Dendritic cell treated with granulocyte-macrophage colony-stimulating factor and Interleukin-4, amounts not matched to agents 40 ng/mL and 50 ng/mL, for 4 days (primary cell): ENCODE results near the gene PLEKHM2.
A peak's percentile ranks its signal among the peaks of the same experiment; 100 is the strongest.

Experiments used
- H3K27ac Mint-ChIP-seq: one replicate; pipeline ENCODE4 v1.8.0; 2022; ENCODE audit warnings: mild to moderate bottlenecking, mixed read lengths
- H3K27me3 Mint-ChIP-seq: one replicate; pipeline ENCODE4 v1.8.0; 2022; ENCODE audit warnings: mild to moderate bottlenecking, mixed read lengths
- H3K36me3 Mint-ChIP-seq: one replicate; pipeline ENCODE4 v1.8.0; 2022; ENCODE audit warnings: low read depth, mixed read lengths
- H3K4me1 Mint-ChIP-seq: one replicate; pipeline ENCODE4 v1.8.0; 2022; ENCODE audit warnings: low read depth, mixed read lengths
- H3K4me3 Mint-ChIP-seq: one replicate; pipeline ENCODE4 v1.8.0; 2022; ENCODE audit warnings: mild to moderate bottlenecking, moderate library complexity, mixed read lengths
- H3K9me3 Mint-ChIP-seq: one replicate; pipeline ENCODE4 v1.8.0; 2022; ENCODE audit warnings: mixed read lengths
- intact Hi-C: fragments of 100-400 bp; cut with micrococcal nuclease; formaldehyde crosslinking; loops from one replicate; pipeline ENCODE4 v1.15.0; 2022

PLEKHM2 gene

GRCh38 chr1:15728937-15729657 is 45.0 kb downstream of the PLEKHM2 start:
- Mint-ChIP-seq H3K27me3 (no peaks in the 10 kb centered on the region), H3K27ac (no peak overlapping the region), H3K9me3 (no peaks in the 10 kb centered on the region), H3K4me3 (no peak overlapping the region), H3K36me3 (peaks cover 100% of the 10 kb centered on the region), H3K4me1 (no peaks in the 10 kb centered on the region)
- intact Hi-C loops: no loop called here

DNA sequence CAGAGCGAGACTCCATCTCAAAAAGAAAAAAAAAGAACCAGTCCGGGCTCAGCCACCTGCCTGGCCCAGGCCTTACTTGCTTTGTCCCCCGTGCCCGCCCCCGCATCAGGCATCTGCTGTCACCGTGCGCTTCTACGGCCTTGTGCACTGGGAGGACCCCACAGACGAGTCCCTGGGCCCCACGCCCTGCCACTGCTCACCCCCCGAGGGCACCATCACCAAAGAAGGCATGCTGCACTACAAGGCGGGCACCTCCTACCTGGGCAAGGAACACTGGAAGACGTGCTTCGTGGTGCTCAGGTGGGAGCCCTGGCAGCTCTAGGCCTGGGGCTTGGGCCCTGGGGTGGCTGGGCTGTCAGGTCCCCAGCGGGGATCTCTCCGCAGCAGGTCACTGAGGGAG is 46.3 kb downstream of the PLEKHM2 start:
- no peaks in the 10 kb centered on the region for H3K9me3 Mint-ChIP-seq
- H3K4me3 Mint-ChIP-seq: no peak overlapping the region
- peaks cover 100% of the 10 kb centered on the region for H3K36me3 Mint-ChIP-seq
- H3K27me3 Mint-ChIP-seq: no peaks in the 10 kb centered on the region
- intact Hi-C loops: no loop called here
- no peaks in the 10 kb centered on the region for H3K4me1 Mint-ChIP-seq
- no peak overlapping the region for H3K27ac Mint-ChIP-seq

GRCh38 chr1:15730936-15731335 is 46.8 kb downstream of the PLEKHM2 start:
- H3K27ac Mint-ChIP-seq: no peak overlapping the region
- intact Hi-C loops: no loop called here
- H3K4me3 Mint-ChIP-seq: no peak overlapping the region
- no peaks in the 10 kb centered on the region for H3K27me3 Mint-ChIP-seq
- no peaks in the 10 kb centered on the region for H3K4me1 Mint-ChIP-seq
- peaks cover 100% of the 10 kb centered on the region for H3K36me3 Mint-ChIP-seq
- H3K9me3 Mint-ChIP-seq: no peaks in the 10 kb centered on the region

- Mint-ChIP-seq H3K4me3 (no peak overlapping the region), H3K4me1 (no peaks in the 10 kb centered on the region), H3K27me3 (no peaks in the 10 kb centered on the region), H3K9me3 (no peaks in the 10 kb centered on the region), H3K36me3 (peaks cover 96% of the 10 kb centered on the region), H3K27ac (no peak overlapping the region)
- intact Hi-C loops: no loop called here
Measured at GRCh38 chr1:15731735-15732685, 47.9 kb downstream of the PLEKHM2 start.

GRCh38 chr1:15732686-15733081 is 48.6 kb downstream of the PLEKHM2 start:
- H3K36me3 Mint-ChIP-seq: peaks cover 91% of the 10 kb centered on the region
- H3K4me3 Mint-ChIP-seq: no peak overlapping the region
- H3K4me1 Mint-ChIP-seq: no peaks in the 10 kb centered on the region
- no peak overlapping the region for H3K27ac Mint-ChIP-seq
- H3K9me3 Mint-ChIP-seq: no peaks in the 10 kb centered on the region
- no peaks in the 10 kb centered on the region for H3K27me3 Mint-ChIP-seq
- intact Hi-C loops: no loop called here

DNA sequence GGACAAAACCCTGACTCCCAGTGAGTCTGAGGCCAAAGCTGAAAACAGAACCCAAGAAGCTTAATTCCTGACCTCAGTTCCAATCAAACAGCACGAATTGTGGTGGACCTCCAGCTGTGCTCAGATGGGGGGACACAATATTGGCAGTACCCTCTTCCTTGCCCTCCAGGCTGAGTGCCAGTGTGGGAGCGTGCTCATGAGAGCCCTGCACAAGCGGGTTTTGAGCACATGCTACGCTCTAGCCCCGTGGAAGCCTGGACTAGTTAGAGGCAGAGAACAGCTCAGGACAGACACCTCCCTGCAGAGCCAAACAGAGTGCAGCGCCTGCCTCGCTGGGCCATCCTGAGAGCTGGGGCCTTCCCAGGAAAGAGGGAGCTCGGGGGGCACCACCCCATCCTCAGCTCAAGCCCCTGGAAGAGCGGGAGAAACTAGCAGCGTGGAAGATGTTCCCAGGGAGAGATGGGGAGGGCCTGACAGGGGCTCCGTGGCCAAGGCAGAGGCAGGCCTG is 49.2 kb downstream of the PLEKHM2 start:
- intact Hi-C loops: no loop called here
- H3K36me3 Mint-ChIP-seq: peaks cover 91% of the 10 kb centered on the region
- no peak overlapping the region for H3K4me3 Mint-ChIP-seq
- H3K27me3 Mint-ChIP-seq: no peaks in the 10 kb centered on the region
- no peak overlapping the region for H3K27ac Mint-ChIP-seq
- H3K4me1 Mint-ChIP-seq: peaks cover under 1% of the 10 kb centered on the region
- no peaks in the 10 kb centered on the region for H3K9me3 Mint-ChIP-seq

DNA sequence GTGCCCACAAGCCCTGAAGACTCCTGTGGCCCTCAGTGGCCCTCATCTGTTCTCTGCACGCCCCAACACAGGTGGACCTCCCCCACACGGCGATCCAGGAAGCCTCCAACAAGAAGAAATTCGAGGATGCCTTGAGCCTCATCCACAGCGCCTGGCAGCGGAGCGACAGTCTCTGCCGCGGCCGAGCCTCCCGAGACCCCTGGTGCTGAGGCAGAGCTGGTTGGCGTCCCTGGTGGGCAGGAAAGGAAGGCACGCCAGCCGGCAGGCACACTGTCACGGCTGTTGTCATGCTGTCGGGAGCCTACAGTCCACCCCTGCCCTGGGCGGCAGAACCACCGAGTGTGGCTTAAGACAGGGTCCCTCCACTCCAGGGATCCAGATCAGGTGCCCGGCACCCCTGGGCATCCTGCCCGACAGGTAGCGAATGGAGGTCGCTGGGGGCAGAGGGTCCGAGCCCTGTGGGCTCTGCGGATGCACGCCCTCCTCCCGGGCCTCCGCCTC is 49.7 kb downstream of the PLEKHM2 start:
- intact Hi-C loops: no loop called here
- Mint-ChIP-seq H3K4me1 (peaks cover 5% of the 10 kb centered on the region), H3K27ac (no peak overlapping the region), H3K36me3 (peaks cover 91% of the 10 kb centered on the region), H3K27me3 (no peaks in the 10 kb centered on the region), H3K9me3 (no peaks in the 10 kb centered on the region), H3K4me3 (no peak overlapping the region)

- intact Hi-C loops: no loop called here
- Mint-ChIP-seq H3K9me3 (no peaks in the 10 kb centered on the region), H3K27ac (no peak overlapping the region), H3K36me3 (peaks cover 91% of the 10 kb centered on the region), H3K4me1 (peaks cover 7% of the 10 kb centered on the region), H3K27me3 (no peaks in the 10 kb centered on the region), H3K4me3 (no peak overlapping the region)
Measured at GRCh38 chr1:15734296-15734695, 50.2 kb downstream of the PLEKHM2 start.

DNA sequence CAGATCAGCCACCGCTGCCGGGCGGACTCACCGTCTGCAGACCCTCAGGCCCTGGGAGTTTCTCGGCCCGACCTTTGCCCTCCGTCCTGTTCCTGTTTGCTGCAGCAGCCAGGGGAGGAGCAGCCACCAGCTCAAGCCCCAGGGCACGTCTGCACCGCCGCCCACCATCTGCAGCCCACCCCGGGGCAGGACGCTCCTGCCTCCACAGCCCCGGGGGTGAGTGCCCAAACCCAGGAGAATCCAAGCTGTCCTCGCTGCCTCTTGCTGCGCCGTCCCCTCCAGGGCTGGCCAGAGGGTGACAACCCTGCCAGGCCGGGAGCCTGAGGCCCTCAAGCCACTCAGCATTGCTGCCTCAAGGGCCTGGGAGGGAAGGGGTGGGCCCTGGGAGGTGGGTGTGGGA is 50.8 kb downstream of the PLEKHM2 start:
- H3K9me3 Mint-ChIP-seq: no peaks in the 10 kb centered on the region
- H3K4me3 Mint-ChIP-seq: no peak overlapping the region
- no peaks in the 10 kb centered on the region for H3K27me3 Mint-ChIP-seq
- peaks cover 7% of the 10 kb centered on the region for H3K4me1 Mint-ChIP-seq
- intact Hi-C loops: no loop called here
- H3K36me3 Mint-ChIP-seq: peaks cover 91% of the 10 kb centered on the region
- H3K27ac Mint-ChIP-seq: no peak overlapping the region

DNA sequence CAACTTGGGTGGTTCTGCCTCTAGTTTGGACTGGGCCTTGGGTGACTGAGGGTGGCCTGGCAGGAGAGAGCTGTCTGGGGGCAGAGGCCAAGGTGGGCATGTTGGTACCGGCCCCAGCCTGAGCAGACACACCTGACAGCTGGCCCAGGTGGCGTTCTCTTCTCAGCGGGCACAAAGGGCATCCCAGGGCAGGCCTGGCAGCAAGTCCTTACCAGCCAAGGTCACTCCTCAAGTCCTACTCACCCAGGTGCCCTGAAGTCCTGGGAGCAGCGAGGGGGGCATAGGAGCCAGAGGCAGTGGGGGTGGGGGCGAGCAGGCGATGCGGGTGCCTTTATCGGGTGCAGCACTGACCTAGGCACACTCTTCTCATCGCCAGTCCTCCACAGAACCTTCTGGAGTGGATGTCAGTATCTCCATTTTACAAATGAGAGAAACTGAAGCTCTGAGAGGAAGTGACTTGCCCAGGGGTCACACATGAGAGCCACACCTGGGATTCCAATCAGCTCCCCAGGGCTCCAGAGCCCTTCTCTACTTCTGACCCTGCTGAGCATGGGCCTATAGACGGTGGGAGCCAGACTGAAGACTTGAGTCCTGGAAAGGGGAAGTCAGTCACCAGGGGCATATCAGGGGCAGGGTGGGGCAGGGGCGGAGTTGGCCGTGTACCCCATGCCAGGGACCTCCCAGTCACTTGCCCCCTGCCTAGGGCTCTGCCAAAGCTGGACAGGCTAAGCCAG is 51.4 kb downstream of the PLEKHM2 start:
- Mint-ChIP-seq H3K27ac (peak overlapping the region; percentile 22), H3K27me3 (no peaks in the 10 kb centered on the region), H3K4me3 (no peak overlapping the region), H3K4me1 (peaks cover 7% of the 10 kb centered on the region), H3K36me3 (peaks cover 86% of the 10 kb centered on the region), H3K9me3 (no peaks in the 10 kb centered on the region)
- intact Hi-C loops: no loop called here

DNA sequence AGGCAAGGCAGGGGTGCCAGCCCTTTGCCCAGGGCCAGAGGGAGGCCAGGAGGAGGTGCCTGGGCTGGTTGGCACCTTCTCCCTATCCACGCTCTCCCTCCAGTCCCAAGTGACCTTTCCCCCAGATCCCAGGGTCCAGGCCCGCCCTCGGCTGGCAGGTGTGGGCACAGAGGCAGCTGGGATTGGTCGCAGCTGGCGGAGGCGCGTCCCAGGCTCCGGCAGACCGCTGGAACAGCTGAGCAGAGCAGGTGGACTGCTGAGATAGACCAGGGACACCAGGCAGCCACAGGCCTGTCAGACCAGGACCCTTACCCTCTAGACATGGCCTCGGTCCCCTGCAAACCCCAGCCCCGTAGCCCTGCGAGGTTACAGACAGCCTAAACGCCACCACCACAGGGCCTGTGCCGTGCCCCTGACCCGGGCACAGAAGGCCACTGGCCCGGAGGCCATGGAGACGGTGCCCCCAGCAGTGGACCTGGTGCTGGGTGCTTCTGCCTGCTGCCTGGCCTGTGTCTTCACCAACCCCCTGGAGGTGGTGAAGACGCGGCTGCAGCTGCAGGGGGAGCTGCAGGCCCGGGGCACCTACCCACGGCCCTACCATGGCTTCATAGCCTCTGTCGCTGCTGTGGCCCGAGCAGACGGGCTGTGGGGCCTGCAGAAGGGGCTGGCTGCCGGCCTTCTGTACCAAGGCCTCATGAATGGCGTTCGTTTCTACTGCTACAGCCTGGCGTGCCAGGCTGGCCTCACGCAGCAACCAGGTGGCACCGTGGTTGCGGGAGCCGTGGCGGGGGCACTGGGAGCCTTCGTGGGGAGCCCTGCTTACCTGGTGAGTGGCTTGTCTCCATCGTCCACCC is 52.1 kb downstream of the PLEKHM2 start, which contains the start of gene SLC25A34:
Gene SLC25A34 (plus strand): TSS at position 221 of the 854 bp plus-strand sequence. CDS start 228 bp downstream, at position 449.
- peak within 1 kb of the TSS; percentile 38 for H3K27ac Mint-ChIP-seq
- intact Hi-C loops: no loop called here
- H3K9me3 Mint-ChIP-seq: no peaks in the 10 kb centered on the region
- no peak within 1 kb of the TSS for H3K4me3 Mint-ChIP-seq
- H3K4me1 Mint-ChIP-seq: peaks cover 10% of the 10 kb centered on the region
- peaks cover 78% of the 10 kb centered on the region for H3K36me3 Mint-ChIP-seq
- no peaks in the 10 kb centered on the region for H3K27me3 Mint-ChIP-seq

DNA sequence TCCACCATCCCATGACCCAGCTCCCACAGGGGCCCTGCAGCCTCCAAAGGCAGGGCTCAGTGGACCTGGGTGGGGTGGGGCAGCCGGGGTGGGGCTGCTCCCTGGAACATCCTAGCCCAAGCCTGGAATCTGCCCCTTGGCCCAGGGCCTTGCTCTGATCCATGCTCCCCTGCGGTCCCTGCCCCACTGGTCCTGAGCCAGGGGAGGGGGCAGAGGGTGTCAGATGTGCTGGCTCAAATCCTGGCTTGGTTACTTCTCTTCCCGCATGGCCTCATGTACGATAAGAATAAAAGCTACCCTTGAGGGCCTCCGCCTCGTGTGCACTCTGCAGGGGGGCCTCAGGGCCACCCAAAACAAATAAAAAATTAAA is 52.8 kb downstream of the PLEKHM2 start:
- H3K9me3 Mint-ChIP-seq: no peaks in the 10 kb centered on the region
- no peaks in the 10 kb centered on the region for H3K27me3 Mint-ChIP-seq
- H3K4me1 Mint-ChIP-seq: peaks cover 13% of the 10 kb centered on the region
- H3K36me3 Mint-ChIP-seq: peaks cover 72% of the 10 kb centered on the region
- H3K27ac Mint-ChIP-seq: peak overlapping the region; percentile 38
- H3K4me3 Mint-ChIP-seq: no peak overlapping the region
- intact Hi-C loops: no loop called here
